ENCODE results near the gene CCNF.
A peak's percentile ranks its signal among the peaks of the same experiment; 100 is the strongest.
"Not testable (repeated sequence)": the region's sequence is repeated elsewhere in the genome, so short reads cannot be mapped to it uniquely, and the experiment has no call there.

CCNF gene, protein sequence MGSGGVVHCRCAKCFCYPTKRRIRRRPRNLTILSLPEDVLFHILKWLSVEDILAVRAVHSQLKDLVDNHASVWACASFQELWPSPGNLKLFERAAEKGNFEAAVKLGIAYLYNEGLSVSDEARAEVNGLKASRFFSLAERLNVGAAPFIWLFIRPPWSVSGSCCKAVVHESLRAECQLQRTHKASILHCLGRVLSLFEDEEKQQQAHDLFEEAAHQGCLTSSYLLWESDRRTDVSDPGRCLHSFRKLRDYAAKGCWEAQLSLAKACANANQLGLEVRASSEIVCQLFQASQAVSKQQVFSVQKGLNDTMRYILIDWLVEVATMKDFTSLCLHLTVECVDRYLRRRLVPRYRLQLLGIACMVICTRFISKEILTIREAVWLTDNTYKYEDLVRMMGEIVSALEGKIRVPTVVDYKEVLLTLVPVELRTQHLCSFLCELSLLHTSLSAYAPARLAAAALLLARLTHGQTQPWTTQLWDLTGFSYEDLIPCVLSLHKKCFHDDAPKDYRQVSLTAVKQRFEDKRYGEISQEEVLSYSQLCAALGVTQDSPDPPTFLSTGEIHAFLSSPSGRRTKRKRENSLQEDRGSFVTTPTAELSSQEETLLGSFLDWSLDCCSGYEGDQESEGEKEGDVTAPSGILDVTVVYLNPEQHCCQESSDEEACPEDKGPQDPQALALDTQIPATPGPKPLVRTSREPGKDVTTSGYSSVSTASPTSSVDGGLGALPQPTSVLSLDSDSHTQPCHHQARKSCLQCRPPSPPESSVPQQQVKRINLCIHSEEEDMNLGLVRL

GRCh38 chr16:2429034-2429770 is at the start of gene CCNF:
TSS of gene CCNF (plus strand) at chr16:2429447. CDS start at chr16:2429482, 35 bp downstream.
- DNase-seq: peak; percentile 98

- DNase-seq: no peak
Measured at GRCh38 chr16:2383501-2383900, 45.7 kb upstream of the CCNF start.

DNA sequence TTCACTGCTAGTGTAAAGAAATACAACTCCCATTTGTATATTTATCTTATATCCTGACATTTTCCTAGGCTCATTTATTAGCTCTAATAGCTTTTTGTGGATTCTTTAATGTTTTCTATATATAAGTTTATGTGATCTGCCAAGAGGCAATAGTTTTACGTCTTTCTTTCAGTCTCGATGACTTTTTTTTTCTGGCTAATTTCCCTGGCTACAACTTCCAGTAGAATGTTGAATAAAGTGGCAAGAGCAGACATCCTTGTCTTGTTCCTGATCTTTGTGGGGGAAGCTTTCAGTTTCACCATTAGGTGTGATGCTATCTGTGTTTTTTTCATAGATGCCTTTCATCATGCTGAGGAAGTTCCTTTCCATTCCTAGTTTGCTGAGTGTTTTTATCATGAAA is 44.8 kb upstream of the CCNF start:
- DNase-seq: no peak

- DNase-seq: no peak
Measured at GRCh38 chr16:2385190-2385836, 43.9 kb upstream of the CCNF start.

DNA sequence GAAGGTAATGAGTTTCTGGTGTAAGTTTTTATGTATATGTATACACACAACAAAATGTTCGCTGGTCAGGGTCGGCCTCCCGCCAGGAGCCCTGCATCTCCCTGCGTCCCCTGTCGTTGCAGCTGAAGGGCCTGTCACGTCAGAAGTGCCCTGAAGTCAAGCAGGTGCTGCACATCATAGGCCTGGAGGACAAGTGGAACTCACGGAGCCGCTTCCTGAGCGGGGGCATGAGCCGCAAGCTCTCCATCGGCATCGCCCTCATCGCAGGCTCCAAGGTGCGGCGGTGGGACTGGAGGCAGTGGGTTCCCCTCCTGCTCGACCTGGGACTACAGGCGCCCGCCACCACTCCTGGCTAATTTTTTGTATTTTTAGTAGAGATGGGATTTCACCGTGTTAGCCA is 43.3 kb upstream of the CCNF start:
- not testable (repeated sequence) for DNase-seq

DNA sequence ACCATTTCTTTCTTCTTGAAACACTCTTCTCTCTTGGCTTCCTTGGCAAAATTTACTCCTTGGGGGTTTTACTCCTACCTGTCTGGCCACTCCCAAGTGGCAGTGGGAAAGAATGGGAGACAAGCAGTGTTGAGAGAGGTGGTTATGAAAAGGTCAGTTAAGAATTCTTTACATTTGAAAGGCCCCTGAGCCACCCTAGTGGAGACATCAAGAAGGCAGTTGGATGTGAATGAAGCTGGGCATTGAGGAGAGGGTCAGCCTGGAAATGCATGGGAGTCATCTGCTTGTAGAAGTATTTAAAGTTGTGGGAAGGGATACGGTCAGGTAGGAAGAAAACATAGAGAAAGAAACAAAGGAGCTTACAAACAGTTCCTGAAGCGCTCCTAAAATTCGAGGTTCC is 42.3 kb upstream of the CCNF start:
- DNase-seq: no peak

DNA sequence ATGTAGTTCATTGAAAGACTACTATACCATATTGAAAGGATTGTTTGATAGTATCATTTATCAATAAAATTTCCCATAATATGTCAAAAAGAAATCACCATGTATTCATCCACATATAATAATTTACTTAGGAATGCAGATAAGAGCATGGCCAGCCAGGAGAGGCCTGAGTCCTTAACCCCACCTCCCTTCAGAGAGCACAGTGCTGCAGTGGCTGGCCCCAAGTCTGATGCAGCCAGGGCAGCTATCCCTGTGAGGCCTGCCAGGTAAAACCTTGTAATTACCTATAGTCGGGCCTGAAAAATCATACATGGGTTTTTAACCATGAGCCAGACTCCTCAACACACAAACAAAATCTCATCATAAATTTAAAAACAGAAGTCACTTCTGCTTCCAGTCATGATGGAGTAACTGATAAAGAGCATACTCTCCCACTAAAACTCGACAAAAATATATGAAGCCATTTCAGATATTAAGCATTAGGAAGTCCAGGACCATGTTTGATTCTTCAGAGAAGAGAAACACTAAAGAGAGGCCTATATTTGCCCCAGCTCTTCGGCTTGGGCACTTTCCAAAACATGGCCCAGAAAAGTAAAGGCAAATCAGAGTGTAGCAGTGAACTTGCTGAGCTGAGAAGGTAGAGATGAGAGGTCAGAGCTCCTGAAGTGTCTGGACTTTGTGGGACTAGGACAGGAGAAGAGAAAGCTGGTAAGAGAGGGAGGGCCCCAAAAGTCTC is 40.9 kb upstream of the CCNF start:
- no peak for DNase-seq

DNA sequence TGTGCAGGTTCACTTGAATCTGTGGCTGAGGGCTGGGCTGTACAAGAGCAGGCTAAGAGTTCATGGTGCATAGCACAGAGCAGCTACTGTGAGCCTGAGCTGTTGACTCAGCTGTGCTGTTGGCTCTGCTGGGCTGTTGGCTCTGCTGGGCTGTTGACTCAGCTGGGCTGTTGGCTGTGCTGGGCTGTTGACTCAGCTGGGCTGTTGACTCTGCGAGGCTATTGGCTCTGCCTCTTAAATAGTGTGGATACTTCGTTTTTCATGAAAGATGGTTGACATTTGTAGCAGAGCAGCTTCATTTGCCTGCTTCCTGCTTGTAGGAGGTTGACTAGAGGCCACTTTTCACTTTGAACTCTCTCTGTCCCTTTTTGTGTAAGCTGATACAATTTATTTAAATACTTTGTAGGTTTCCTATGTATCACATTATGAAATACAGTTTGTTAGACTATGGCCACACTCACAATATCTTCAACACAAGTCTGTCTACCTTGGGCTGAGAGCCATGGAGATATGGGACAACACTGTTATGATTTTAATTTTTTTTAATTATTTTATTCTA is 40.3 kb upstream of the CCNF start:
- no peak for DNase-seq

DNA sequence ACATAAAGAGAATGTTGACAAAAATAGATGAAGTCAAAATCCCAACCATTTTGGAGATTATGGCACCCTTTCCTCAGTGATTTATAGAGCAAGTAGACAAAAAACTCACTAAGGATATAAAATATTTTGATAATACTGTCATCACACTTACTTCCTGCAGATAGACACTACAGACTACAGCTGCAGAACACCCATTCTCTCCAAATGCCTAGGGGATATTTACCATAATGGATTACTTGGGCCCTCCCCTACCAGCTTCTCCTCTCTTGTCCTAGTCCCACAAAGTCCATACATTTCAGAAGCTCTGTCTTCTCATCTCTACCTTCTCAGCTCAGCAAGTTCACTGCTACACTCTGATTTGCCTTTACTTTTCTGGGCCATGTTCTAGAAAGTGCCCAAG is 37.2 kb upstream of the CCNF start:
- DNase-seq: no peak

GRCh38 chr16:2398520-2398919 is 30.7 kb upstream of the CCNF start:
- DNase-seq: no peak

GRCh38 chr16:2404099-2404498 is 25.1 kb upstream of the CCNF start:
- DNase-seq: no peak

DNA sequence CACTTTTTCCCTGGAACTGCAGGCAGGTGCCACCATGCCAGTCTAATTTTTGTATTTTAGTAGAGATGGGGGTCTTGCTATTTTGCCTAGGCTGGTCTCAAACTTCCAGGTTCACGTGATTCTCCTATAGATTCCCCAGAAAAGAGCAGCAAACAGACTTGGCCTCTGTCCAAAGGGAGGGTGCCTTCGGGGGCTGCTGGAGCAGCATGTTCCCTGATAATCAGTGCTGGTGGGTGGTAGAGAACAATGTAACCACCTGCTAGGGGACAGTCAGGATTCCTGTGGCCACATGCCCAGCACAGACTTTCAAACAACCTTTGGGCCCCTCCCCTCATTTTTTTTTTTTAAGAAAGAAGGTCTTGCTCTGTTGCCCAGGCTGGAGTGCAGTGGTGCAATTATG is 14.2 kb upstream of the CCNF start:
- no peak for DNase-seq

- no peak for DNase-seq
Measured at GRCh38 chr16:2420035-2420434, 9.2 kb upstream of the CCNF start.

DNA sequence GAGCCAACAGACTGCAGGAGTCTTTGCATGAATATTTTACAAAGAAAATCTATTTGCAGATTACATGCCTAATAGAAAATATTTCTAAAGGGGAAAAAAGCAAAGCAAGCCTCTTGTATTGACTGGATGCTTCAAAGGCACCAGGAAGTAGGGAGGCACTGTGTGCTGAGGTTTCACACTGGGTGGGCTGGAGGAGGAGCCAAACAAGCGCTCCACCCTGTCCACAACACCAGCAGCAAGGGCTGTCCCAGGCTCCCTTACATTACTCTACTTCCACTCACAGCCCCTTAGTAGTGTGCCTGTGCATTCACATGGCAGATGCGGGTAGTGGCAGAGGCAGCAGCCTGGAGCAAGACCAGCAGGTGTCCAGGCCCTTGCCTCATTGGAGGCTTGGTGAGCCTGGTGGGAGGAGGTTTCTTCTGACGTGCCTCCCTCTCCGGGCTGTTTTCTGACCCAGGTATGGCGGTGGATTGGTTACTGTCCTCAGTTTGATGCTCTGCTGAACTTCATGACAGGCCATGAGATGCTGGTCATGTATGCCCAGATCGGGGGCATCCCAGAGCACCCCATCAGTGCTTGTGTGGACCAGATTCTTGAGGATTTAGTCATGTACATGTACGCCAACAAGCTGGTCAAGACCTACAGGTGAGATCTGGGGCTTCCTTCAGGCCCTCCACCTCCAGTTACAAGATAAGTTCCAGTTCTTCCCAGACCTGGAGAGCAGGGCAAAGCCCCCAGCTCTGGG is 7.0 kb upstream of the CCNF start:
- no peak for DNase-seq

- DNase-seq: no peak
Measured at GRCh38 chr16:2424061-2425007, 4.9 kb upstream of the CCNF start.

DNA sequence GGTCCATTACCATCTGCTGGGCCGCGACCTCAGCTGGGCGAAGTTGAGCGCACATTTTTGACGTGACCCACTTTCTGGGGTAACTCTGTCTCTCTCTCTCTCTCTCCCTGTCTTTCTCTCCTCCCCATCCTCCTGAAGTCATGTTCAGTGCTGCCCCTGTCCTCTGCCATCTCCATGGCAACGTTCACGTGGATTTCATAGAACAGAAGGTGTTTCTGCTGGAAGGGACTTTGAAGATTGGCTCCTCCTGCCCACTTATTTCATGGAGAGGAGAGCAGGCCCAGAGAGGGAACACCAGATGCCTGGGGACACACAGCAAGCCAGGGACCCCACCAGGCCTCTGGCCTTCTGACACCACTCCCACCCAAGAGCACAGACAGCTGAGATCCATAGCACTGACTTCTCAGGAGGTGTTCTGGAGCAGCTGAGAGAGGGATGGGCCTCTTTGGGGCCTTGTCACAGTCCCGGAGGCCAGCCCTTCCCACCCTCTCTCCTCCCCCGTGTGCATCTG is 4.2 kb upstream of the CCNF start:
- no peak for DNase-seq

DNA sequence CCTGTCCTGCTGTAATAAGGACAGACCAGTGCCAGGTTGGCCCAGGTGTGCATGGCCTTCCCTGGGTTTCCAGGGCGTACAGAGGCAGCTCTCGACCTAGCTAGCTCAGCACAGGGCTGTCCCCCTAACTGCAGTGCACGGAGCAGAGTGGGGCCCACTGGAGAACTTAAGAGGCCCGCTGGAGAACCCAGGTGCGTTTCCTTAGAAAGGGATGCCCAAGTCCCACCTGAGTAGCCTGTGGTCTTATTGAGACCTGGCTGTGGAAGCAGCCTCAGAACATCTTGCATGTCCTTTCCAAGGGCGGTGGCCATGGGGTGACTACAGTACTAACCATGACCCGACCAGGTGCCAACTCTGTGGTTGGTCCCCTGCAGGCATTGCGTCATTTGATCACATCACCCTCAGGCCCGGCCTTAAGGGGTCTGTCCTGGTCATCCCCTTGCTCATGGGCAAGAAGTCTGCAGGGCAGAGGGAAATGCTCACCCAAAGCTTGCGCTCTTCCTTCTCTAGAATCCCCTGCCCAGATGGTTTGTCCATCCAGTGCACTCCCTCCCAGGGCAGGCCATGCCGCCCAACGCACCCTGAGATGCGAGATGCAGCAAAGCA is 3.3 kb upstream of the CCNF start:
- DNase-seq: no peak

DNA sequence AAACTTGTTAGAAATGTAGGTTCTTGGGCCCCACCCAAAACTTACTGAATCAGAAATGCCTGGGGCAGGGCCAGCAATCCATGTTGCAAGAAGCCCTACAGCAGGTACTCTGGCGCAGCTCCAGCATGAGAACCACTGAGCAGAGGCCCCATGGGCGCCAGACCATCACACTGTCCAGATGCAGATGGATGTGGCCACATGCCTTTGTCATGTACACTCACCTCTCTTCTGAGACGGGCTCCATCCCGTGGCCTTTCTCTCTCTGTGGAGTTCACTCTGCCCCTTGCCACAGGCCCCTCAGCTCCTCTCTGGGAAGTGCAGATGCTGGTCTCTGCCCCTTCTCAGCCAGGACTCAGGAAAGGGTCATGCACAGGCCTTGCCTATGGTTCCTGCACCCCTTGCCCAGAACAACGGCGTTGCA is 2.3 kb upstream of the CCNF start:
- no peak for DNase-seq

GRCh38 chr16:2427526-2427925 is 1.7 kb upstream of the CCNF start:
- DNase-seq: no peak
